SK-N-SH treated with all-trans-retinoic acid at 6 μM for 48 hours (cell line): ENCODE data around the gene PIK3CB.

Experiments used
- CREB5 ChIP-seq: fragments of 250-450 bp; sonication (Bioruptor Pico); IDR thresholded peaks from 2 replicates; pipeline ENCODE4 v1.5.1; 2020; ENCODE audit warnings: low read depth, mild to moderate bottlenecking, moderate library complexity
- CSRNP3 ChIP-seq: fragments of 250-450 bp; sonication (Bioruptor Pico); IDR thresholded peaks from 2 replicates; pipeline ENCODE4 v1.5.1; 2021; ENCODE audit warnings: mild to moderate bottlenecking, moderate library complexity
- ISL1 ChIP-seq: fragments of 250-450 bp; sonication (Bioruptor Pico); IDR thresholded peaks from 2 replicates; pipeline ENCODE4 v2.1.2; 2022; ENCODE audit warnings: mild to moderate bottlenecking, moderate library complexity
- PATZ1 ChIP-seq: fragments of 250-450 bp; sonication (Bioruptor Pico); IDR thresholded peaks from 2 replicates; pipeline ENCODE4 v1.8.0; 2020; ENCODE audit warnings: mild to moderate bottlenecking, moderate library complexity, borderline replicate concordance
- POU6F1 ChIP-seq: fragments of 250-450 bp; sonication (Bioruptor Pico); IDR thresholded peaks from 2 replicates; pipeline ENCODE4 v1.8.0; 2021; ENCODE audit warnings: low read depth, mild to moderate bottlenecking, moderate library complexity, borderline replicate concordance
- PPARA ChIP-seq: fragments of 250-450 bp; sonication (Bioruptor Pico); IDR thresholded peaks from 2 replicates; pipeline ENCODE4 v1.5.0; 2020; ENCODE audit warnings: mild to moderate bottlenecking, borderline replicate concordance
- RARB ChIP-seq: fragments of 250-450 bp; sonication (Bioruptor Pico); IDR thresholded peaks from 2 replicates; pipeline ENCODE4 v1.8.0; 2021; ENCODE audit warnings: mild to moderate bottlenecking, moderate library complexity
- ZC3H10 ChIP-seq: fragments of 250-450 bp; sonication (Bioruptor Pico); IDR thresholded peaks from 2 replicates; pipeline ENCODE4 v1.5.1; 2021; ENCODE audit warnings: mild to moderate bottlenecking, moderate library complexity
- ZFP30 ChIP-seq: fragments of 450-650 bp; formaldehyde crosslinking; IDR thresholded peaks from 2 replicates; pipeline ENCODE4 v1.5.0; 2022; ENCODE audit warnings: mild to moderate bottlenecking, moderate library complexity

- TF ChIP-seq ZC3H10 (CRISPR knock-in tag) = no peak
- no peak for TF ChIP-seq CREB5 (CRISPR knock-in tag)
- no peak for TF ChIP-seq ISL1 (CRISPR knock-in tag)
- TF ChIP-seq RARB = no peak
- no peak for TF ChIP-seq PPARA (CRISPR knock-in tag)
- no peak for TF ChIP-seq CSRNP3
- no peak for TF ChIP-seq POU6F1 (CRISPR knock-in tag)
- no peak for TF ChIP-seq PATZ1 (CRISPR knock-in tag)
- no peak for TF ChIP-seq ZFP30 (CRISPR knock-in tag)
Measured at GRCh38 chr3:138782755-138783154, 52.0 kb downstream of the PIK3CB start.
